SK-N-SH (cell line): ENCODE measurements around the gene CD33. TPM values are rescaled to one million over a fixed set of nuclear protein-coding genes. Genes with fewer than 3 reads are reported as not detected.

Experiments used
- CTCF ChIA-PET: fragments of 300-600, 350-600 bp; formaldehyde crosslinking; extraction: SDS; loops from one replicate; lab custom pipeline; 2021; lab: Yijun Ruan, JAX
- POLR2A ChIA-PET: fragments of 350-600 bp; sonication (Branson Sonifier 250); formaldehyde crosslinking; extraction: SDS; loops from one replicate; lab custom pipeline; 2020; ENCODE audit warnings: antibody characterized with exemption, inconsistent platforms; lab: Yijun Ruan, JAX
- DNase-seq: peaks from one replicate; pipeline ENCODE4 v3.0.0; 2012
- H2AFZ ChIP-seq: fragments of 200-600 bp; sonication (generic); 2 replicates; pipeline ENCODE4 v1.8.1; 2016; ENCODE audit warnings: antibody characterized with exemption, mild to moderate bottlenecking, low read depth
- H3F3A ChIP-seq: fragments of 200-600 bp; sonication (generic); replicated peaks from 2 replicates; pipeline ENCODE3; 2016; ENCODE audit warnings: antibody characterized with exemption, mild to moderate bottlenecking; ENCODE audit not compliant: insufficient read depth
- H3K27ac ChIP-seq, 2 experiments: fragments of 200-500 bp in 1 of 2; fragments of 200-600 bp in 1 of 2; sonication (Bioruptor generic) in 1 of 2; sonication (generic), shearing (Covaris generic) in 1 of 2; 2 replicates each; pipeline versions ENCODE4 v1.5.1 to v1.6.1; 2014 to 2016; ENCODE audit warnings: low read depth in 2 of 2, inconsistent platforms in 1 of 2, low read length in 1 of 2, mild to moderate bottlenecking in 1 of 2, mixed read lengths in 1 of 2
- H3K27me3 ChIP-seq: fragments of 200-600 bp; sonication (generic), shearing (Covaris generic); 2 replicates; pipeline ENCODE4 v1.6.1; 2016; ENCODE audit warnings: mixed run types; ENCODE audit not compliant: insufficient read depth
- H3K36me3 ChIP-seq, 2 experiments: fragments of 200-500 bp in 1 of 2; fragments of 200-600 bp in 1 of 2; sonication (Bioruptor generic) in 1 of 2; sonication (generic) in 1 of 2; replicated peaks in 1 of 2; 2 replicates each; pipeline versions ENCODE3 to v1.5.1; 2014 to 2016; ENCODE audit warnings: low read length in 1 of 2, mild to moderate bottlenecking in 1 of 2; ENCODE audit not compliant: insufficient read depth in 2 of 2, control insufficient read depth in 1 of 2
- H3K4me1 ChIP-seq, 2 experiments: fragments of 200-500 bp in 1 of 2; fragments of 200-600 bp in 1 of 2; sonication (Bioruptor generic) in 1 of 2; sonication (generic), shearing (Covaris generic) in 1 of 2; 2 replicates each; pipeline versions ENCODE4 v1.5.1 to v1.6.1; 2014 to 2016; ENCODE audit warnings: low read depth in 1 of 2, low read length in 1 of 2, mixed run types in 1 of 2; ENCODE audit not compliant: insufficient read depth in 2 of 2, control insufficient read depth in 1 of 2
- H3K4me2 ChIP-seq: fragments of 200-600 bp; sonication (generic), shearing (Covaris generic); 2 replicates; pipeline ENCODE4 v1.6.1; 2017; ENCODE audit warnings: mixed run types
- H3K4me3 ChIP-seq, 2 experiments: fragments of 200-500 bp in 1 of 2; fragments of 200-600 bp in 1 of 2; sonication (Bioruptor generic) in 1 of 2; sonication (generic), shearing (Covaris generic) in 1 of 2; 2 replicates each; pipeline versions ENCODE4 v1.5.1 to v1.8.1; 2014 to 2016; ENCODE audit warnings: low read depth in 2 of 2, inconsistent platforms in 1 of 2, low read length in 1 of 2, mild to moderate bottlenecking in 1 of 2, mixed read lengths in 1 of 2, moderate library complexity in 1 of 2
- H3K79me2 ChIP-seq: fragments of 200-600 bp; sonication (generic); 2 replicates; pipeline ENCODE4 v1.8.1; 2017; ENCODE audit warnings: mild to moderate bottlenecking; ENCODE audit not compliant: insufficient read depth
- H3K9ac ChIP-seq: fragments of 200-600 bp; sonication (generic); 2 replicates; pipeline ENCODE4 v1.6.1; 2017; ENCODE audit warnings: mixed run types
- H3K9me2 ChIP-seq: fragments of 200-600 bp; sonication (generic); 2 replicates; pipeline ENCODE4 v1.6.1; 2017; ENCODE audit warnings: mixed run types
- H3K9me3 ChIP-seq: fragments of 200-600 bp; sonication (generic); 2 replicates; pipeline ENCODE4 v1.6.1; 2017; ENCODE audit warnings: mixed run types, mild to moderate bottlenecking, moderate library complexity
- H4K20me1 ChIP-seq: fragments of 200-600 bp; sonication (generic); 2 replicates; pipeline ENCODE4 v1.6.1; 2017; ENCODE audit warnings: mild to moderate bottlenecking, mixed run types; ENCODE audit not compliant: insufficient read depth
- CHD2 ChIP-seq: fragments of 150-350 bp; IDR thresholded peaks from 2 replicates; pipeline ENCODE4 v1.6.1; 2018; ENCODE audit warnings: low read length; ENCODE audit not compliant: partially characterized antibody
- EZH2phosphoT487 ChIP-seq: fragments of 200-600 bp; sonication (generic); IDR thresholded peaks from 2 replicates; pipeline ENCODE4 v1.6.1; 2017; ENCODE audit warnings: low read depth, mixed run types, mild to moderate bottlenecking, antibody characterized with exemption, moderate library complexity, borderline replicate concordance
- FOSL2 ChIP-seq: IDR thresholded peaks from 2 replicates; pipeline ENCODE4 v1.4.0; 2012; ENCODE audit warnings: low read depth, mild to moderate bottlenecking, moderate library complexity, borderline replicate concordance
- FOXJ3 ChIP-seq: sonication (generic); formaldehyde crosslinking; IDR thresholded peaks from 2 replicates; pipeline ENCODE4 v1.5.1; 2020; ENCODE audit warnings: mild to moderate bottlenecking, missing genetic modification reagents
- FOXM1 ChIP-seq: IDR thresholded peaks from 2 replicates; pipeline ENCODE4 v1.4.0; 2012; ENCODE audit warnings: low read depth, mild to moderate bottlenecking
- GATA2 ChIP-seq: sonication (generic); formaldehyde crosslinking; IDR thresholded peaks from 2 replicates; pipeline ENCODE4 v1.5.0; 2020; ENCODE audit warnings: mild to moderate bottlenecking, missing genetic modification reagents
- MEF2A ChIP-seq: IDR thresholded peaks from 2 replicates; pipeline ENCODE4 v1.4.0; 2012; ENCODE audit warnings: low read depth, borderline replicate concordance
- NFIC ChIP-seq: IDR thresholded peaks from 2 replicates; pipeline ENCODE4 v1.4.0; 2012; ENCODE audit warnings: borderline replicate concordance
- POLR2AphosphoS5 ChIP-seq: IDR thresholded peaks from 2 replicates; pipeline ENCODE4 v1.6.1; 2012; ENCODE audit warnings: low read depth, low read length
- RFX5 ChIP-seq: IDR thresholded peaks from 2 replicates; pipeline ENCODE4 v1.6.1; 2012; ENCODE audit warnings: mild to moderate bottlenecking, improper control_type of control experiment, low read length
- RXRA ChIP-seq: IDR thresholded peaks from 2 replicates; pipeline ENCODE4 v1.4.0; 2012; ENCODE audit warnings: low read depth, mild to moderate bottlenecking, borderline replicate concordance
- SIN3A ChIP-seq: IDR thresholded peaks from 2 replicates; pipeline ENCODE4 v1.6.1; 2012; ENCODE audit warnings: low read depth, mild to moderate bottlenecking, low read length, moderate library complexity, borderline replicate concordance
- SMC3 ChIP-seq: IDR thresholded peaks from 2 replicates; pipeline ENCODE4 v1.6.1; 2012; ENCODE audit warnings: low read depth, low read length, improper control_type of control experiment
- TAF1 ChIP-seq: IDR thresholded peaks from 2 replicates; pipeline ENCODE4 v1.6.1; 2012; ENCODE audit warnings: low read depth, mild to moderate bottlenecking, low read length, moderate library complexity, borderline replicate concordance
- WGBS: methylation state at CpG from one replicate; pipeline ENCODE4 v1.1.6; 2017; ENCODE audit warnings: low lambda C conversion rate; 5-methylcytosine and 5-hydroxymethylcytosine counted together
- polyA plus RNA-seq, 3 experiments: library from polyadenylated mRNA; depleted of rRNA; stranded (reverse); fragments of >200 nt; gene quantifications; 2 replicates each; pipeline ENCODE4 v1.2.3, GENCODE V29; 2012
- TF ChIP-seq, protein P1 (sequence below): fragments of 150-350 bp; IDR thresholded peaks from 2 replicates; pipeline ENCODE4 v1.6.1; 2017; ENCODE audit warnings: antibody characterized with exemption, low read length, low read depth, borderline replicate concordance
- TF ChIP-seq, protein P2 (sequence below): IDR thresholded peaks from 2 replicates; pipeline ENCODE4 v1.4.0; 2012; ENCODE audit warnings: low read depth
- TF ChIP-seq, protein P3 (sequence below): IDR thresholded peaks from 2 replicates; pipeline ENCODE4; 2012
- TF ChIP-seq, protein P4 (sequence below): IDR thresholded peaks from 2 replicates; pipeline ENCODE4 v1.6.1; 2012; ENCODE audit warnings: mild to moderate bottlenecking, low read depth, low read length, moderate library complexity
- TF ChIP-seq, protein P5 (sequence below): fragments of 150-350 bp; IDR thresholded peaks from 2 replicates; pipeline ENCODE4 v1.6.1; 2016; ENCODE audit warnings: mild to moderate bottlenecking, low read depth, low read length

CD33 gene
- polyA plus RNA-seq, 1 of the 3 experiments (the other 2 are of a cell fraction), result 0.36 TPM

DNA sequence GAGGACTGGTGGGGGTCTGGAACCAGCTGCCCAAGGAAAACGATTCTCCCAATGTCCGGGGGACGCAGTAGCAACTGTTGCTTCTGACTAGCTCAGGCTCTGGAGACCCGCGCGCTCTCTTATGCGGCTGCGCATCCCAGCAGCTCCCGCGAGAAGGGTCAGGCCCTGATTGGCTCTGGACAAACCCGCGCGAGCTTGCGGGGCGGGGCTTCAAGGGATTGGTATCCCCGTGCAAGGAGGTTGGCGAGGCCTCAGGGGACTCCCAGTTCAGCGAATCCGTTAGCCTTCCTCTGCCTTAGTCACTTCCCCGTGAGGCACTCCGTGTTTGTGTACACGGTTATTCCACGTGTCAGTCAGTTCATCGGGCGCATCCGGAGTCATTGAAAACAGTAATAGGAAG, 46.2 kb downstream of the CD33 start:
- DNase-seq, result peak; percentile 47
- CTCF ChIA-PET, result interaction anchor here (1.3 to 2.9 kb wide), 2 partner anchors 11 to 21 kb away, joined by 4 to 13 read pairs; partner anchors contain the start of gene SIGLECL1

More for the DNA sequence above, 46.2 kb downstream of the CD33 start:
- POLR2A ChIA-PET, result interaction anchor here (0.7 kb wide), 1 partner anchor 386 kb away, joined by 3 read pairs; no protein-coding TSS in a partner anchor
- H3K9me3 ChIP-seq, result no peaks in the 10 kb centered on the region
- H3K9ac ChIP-seq, result no peak overlapping the region
- H3K4me3 ChIP-seq, result no peak overlapping the region
- TF ChIP-seq TAF1 (no peak), RFX5 (no peak), EZH2phosphoT487 (no peak), NFIC (no peak), MEF2A (no peak), FOSL2 (no peak), FOXJ3 (CRISPR knock-in tag) (no peak), GATA2 (CRISPR knock-in tag) (no peak), FOXM1 (no peak), CHD2 (no peak), RXRA (no peak), POLR2AphosphoS5 (no peak), SMC3 (no peak), SIN3A (no peak)
- TF ChIP-seq, protein P1, sequence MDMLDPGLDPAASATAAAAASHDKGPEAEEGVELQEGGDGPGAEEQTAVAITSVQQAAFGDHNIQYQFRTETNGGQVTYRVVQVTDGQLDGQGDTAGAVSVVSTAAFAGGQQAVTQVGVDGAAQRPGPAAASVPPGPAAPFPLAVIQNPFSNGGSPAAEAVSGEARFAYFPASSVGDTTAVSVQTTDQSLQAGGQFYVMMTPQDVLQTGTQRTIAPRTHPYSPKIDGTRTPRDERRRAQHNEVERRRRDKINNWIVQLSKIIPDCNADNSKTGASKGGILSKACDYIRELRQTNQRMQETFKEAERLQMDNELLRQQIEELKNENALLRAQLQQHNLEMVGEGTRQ, result no peak
- TF ChIP-seq, protein P2, sequence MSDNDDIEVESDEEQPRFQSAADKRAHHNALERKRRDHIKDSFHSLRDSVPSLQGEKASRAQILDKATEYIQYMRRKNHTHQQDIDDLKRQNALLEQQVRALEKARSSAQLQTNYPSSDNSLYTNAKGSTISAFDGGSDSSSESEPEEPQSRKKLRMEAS, result no peak
- TF ChIP-seq, protein P3, sequence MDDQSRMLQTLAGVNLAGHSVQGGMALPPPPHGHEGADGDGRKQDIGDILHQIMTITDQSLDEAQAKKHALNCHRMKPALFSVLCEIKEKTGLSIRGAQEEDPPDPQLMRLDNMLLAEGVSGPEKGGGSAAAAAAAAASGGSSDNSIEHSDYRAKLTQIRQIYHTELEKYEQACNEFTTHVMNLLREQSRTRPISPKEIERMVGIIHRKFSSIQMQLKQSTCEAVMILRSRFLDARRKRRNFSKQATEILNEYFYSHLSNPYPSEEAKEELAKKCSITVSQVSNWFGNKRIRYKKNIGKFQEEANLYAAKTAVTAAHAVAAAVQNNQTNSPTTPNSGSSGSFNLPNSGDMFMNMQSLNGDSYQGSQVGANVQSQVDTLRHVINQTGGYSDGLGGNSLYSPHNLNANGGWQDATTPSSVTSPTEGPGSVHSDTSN, result no peak
- TF ChIP-seq, protein P4, sequence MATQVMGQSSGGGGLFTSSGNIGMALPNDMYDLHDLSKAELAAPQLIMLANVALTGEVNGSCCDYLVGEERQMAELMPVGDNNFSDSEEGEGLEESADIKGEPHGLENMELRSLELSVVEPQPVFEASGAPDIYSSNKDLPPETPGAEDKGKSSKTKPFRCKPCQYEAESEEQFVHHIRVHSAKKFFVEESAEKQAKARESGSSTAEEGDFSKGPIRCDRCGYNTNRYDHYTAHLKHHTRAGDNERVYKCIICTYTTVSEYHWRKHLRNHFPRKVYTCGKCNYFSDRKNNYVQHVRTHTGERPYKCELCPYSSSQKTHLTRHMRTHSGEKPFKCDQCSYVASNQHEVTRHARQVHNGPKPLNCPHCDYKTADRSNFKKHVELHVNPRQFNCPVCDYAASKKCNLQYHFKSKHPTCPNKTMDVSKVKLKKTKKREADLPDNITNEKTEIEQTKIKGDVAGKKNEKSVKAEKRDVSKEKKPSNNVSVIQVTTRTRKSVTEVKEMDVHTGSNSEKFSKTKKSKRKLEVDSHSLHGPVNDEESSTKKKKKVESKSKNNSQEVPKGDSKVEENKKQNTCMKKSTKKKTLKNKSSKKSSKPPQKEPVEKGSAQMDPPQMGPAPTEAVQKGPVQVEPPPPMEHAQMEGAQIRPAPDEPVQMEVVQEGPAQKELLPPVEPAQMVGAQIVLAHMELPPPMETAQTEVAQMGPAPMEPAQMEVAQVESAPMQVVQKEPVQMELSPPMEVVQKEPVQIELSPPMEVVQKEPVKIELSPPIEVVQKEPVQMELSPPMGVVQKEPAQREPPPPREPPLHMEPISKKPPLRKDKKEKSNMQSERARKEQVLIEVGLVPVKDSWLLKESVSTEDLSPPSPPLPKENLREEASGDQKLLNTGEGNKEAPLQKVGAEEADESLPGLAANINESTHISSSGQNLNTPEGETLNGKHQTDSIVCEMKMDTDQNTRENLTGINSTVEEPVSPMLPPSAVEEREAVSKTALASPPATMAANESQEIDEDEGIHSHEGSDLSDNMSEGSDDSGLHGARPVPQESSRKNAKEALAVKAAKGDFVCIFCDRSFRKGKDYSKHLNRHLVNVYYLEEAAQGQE, result no peak
- TF ChIP-seq, protein P5, sequence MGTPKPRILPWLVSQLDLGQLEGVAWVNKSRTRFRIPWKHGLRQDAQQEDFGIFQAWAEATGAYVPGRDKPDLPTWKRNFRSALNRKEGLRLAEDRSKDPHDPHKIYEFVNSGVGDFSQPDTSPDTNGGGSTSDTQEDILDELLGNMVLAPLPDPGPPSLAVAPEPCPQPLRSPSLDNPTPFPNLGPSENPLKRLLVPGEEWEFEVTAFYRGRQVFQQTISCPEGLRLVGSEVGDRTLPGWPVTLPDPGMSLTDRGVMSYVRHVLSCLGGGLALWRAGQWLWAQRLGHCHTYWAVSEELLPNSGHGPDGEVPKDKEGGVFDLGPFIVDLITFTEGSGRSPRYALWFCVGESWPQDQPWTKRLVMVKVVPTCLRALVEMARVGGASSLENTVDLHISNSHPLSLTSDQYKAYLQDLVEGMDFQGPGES, result no peak
- TF ChIP-seq, all 33 proteins: peak for 0
- H3K27ac ChIP-seq, result no peak overlapping the region
- H3F3A ChIP-seq, result no peaks in the 10 kb centered on the region
- H3K9me2 ChIP-seq, result no peaks in the 10 kb centered on the region
- H3K4me1 ChIP-seq, result no peaks in the 10 kb centered on the region
- no peaks in the 10 kb centered on the region for H4K20me1 ChIP-seq
- H3K36me3 ChIP-seq, result no peaks in the 10 kb centered on the region
- no peak overlapping the region for H2AFZ ChIP-seq
- no peaks in the 10 kb centered on the region for H3K79me2 ChIP-seq
- H3K4me2 ChIP-seq, result peak overlapping the region; percentile 28; the same call in 1 of the 2 replicates
- 44% methylated on average over 10 of the region's 26 CpGs for WGBS
- peaks cover 41% of the 10 kb centered on the region for H3K27me3 ChIP-seq
